Subcutaneous adipose tissue (tissue), 4 donors: Measurements from ENCODE around the gene HES4. TPM values are rescaled to one million over a fixed set of nuclear protein-coding genes. Genes with fewer than 3 reads are reported as not detected.

Experiments
- total RNA-seq, 4 donors: library from RNA; depleted of rRNA; stranded (reverse); fragments of >200 nt; gene quantifications; one replicate each; pipeline ENCODE4 v1.1.0, GENCODE V29; 2016
- TF ChIP-seq, protein P1 (sequence below): fragments of 450-650 bp; IDR thresholded peaks from one replicate; pipeline ENCODE4 v1.5.1; 2016; ENCODE audit warnings: low read depth, mild to moderate bottlenecking, control low read depth, antibody characterized with exemption, moderate library complexity

Gene HES4
- total RNA-seq, 4 donors from 2014 or later: 6.4 to 12.8 (median 7.2) TPM

GRCh38 chr1:1039145-1039910 lies 39.4 kb upstream of the HES4 start:
- TF ChIP-seq, protein P1, sequence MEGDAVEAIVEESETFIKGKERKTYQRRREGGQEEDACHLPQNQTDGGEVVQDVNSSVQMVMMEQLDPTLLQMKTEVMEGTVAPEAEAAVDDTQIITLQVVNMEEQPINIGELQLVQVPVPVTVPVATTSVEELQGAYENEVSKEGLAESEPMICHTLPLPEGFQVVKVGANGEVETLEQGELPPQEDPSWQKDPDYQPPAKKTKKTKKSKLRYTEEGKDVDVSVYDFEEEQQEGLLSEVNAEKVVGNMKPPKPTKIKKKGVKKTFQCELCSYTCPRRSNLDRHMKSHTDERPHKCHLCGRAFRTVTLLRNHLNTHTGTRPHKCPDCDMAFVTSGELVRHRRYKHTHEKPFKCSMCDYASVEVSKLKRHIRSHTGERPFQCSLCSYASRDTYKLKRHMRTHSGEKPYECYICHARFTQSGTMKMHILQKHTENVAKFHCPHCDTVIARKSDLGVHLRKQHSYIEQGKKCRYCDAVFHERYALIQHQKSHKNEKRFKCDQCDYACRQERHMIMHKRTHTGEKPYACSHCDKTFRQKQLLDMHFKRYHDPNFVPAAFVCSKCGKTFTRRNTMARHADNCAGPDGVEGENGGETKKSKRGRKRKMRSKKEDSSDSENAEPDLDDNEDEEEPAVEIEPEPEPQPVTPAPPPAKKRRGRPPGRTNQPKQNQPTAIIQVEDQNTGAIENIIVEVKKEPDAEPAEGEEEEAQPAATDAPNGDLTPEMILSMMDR: no peak

DNA sequence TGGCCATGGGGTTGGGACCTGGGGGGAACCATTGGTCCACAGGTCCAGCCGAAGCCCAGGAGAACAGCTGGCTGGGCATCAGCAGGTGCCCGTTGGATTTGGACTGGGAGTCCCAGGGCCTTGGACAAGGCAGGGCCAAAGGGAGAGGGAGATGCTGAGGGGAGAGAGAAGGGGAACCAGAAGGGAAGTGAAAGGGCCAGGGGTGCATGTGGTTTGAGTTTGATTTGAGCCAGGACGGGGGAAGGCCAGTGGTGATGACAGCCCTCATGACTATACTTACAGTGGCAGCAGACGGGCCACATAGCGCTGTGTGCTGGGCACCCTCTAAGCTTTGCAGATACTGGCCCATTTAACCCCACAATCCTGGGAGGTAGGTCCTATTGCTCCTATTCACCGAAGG lies 38.8 kb upstream of the HES4 start:
- TF ChIP-seq, protein P1: no peak

DNA sequence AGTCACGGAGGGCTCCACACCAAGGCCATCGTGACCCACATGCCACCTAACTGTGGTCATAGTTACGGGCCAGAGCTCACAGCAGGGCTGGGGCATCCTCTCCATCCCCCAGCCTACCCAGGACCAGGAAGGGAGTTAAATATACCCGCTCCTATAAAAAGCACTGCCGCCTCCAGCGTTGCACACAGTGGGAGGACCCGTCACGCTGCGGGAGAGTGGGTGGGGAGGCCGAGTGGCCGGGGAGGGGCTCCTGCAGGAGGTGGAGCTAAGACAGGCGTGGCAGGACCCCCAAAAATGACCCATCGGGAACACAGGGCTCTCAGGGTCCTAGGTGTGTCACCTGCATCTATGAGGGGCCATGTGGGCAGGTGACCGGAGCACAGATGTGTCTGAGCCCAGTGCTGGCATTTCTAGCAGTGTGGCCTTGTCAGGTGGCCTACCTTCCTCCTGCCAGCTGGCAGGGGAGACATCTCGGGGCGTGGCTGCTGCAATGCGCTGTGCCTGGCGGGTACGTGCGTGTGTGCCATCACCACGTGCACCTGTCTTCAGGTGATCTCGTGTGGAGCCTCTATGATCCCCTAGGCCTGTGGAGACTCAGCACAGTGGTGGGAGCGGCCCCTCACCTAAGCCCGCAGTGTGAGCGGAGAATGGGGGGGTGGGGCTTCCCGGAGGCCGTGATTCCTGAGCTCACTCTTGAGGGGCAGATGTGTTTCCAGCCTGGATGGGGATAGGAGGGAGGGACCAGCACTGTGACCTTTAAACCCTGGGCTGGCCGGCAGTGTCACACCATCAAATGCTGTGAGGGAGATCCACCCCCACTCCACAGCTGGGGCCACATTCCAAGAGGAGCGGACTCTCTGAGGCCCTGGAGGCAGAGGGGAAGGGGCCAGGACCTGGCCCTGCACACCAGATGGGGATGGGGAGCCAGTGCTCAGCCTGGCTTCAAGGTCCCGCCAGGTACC lies 37.8 kb upstream of the HES4 start:
- TF ChIP-seq, protein P1: no peak

DNA sequence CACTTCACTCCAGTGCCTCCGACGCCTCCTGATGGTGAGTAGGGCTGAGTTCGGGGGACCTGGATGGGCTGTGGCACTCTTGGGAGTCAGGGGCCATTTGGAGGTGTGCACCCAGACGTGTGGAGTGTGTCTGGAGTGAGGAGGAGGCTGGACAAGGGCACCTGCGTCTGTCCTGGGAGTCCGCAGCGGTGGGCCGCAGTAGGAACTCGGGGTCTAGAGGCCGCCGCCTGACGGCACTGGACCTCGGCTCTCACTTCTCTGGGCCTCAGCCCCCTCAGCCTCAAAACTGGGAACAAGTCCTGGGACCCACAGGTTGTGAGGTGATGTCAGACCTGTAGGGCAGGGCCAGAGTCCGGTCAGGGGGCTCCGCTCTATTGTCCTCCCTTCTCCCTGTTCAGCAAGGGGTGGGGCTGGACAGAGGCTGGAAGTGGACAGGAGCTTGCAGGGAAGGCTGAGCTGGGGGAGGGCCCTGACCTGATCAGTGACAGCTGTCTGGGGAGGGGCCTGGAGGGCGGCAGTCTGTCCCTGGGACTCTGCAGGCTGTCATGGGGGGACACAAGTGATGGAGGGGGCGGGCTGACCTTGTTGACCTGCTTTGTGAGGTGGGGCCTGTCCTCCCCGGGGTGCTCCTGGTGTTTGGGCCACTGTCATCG lies 35.5 kb upstream of the HES4 start:
- TF ChIP-seq, protein P1: no peak

DNA sequence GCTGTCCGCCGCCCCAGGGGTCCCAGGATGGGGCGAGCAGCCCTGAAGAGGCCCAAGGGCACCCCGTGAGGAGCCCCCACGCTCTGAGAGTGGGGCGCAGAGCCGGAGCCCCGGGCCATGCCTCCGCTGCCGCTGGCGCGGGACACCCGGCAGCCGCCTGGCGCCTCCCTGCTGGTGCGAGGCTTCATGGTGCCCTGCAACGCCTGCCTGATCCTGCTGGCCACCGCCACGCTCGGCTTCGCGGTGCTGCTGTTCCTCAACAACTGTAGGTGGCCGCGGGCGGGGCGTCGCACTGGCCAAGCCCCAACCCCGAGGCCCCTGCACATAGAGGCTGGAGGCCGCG lies 34.5 kb upstream of the HES4 start:
- TF ChIP-seq, protein P1: no peak

GRCh38 chr1:1033731-1034438 lies 34.0 kb upstream of the HES4 start:
- TF ChIP-seq, protein P1: no peak
